OCI-LY3 (cell line): Measurements from ENCODE around the gene TPP1.

Experiments
- EZH2phosphoT487 ChIP-seq: fragments of 200-600 bp; shearing (Covaris generic); IDR thresholded peaks from 2 replicates; pipeline ENCODE4 v1.6.1; 2018; ENCODE audit warnings: antibody characterized with exemption, mixed run types, low read depth
- TF ChIP-seq, protein P1 (sequence below): fragments of 200-600, 300-600 bp; sonication (generic); IDR thresholded peaks from 2 replicates; pipeline ENCODE4 v1.5.1; 2014; ENCODE audit warnings: antibody characterized with exemption, low read length, low read depth

GRCh38 chr11:6620636-6621035, 1.4 kb upstream of the TPP1 start:
- TF ChIP-seq, protein P1, sequence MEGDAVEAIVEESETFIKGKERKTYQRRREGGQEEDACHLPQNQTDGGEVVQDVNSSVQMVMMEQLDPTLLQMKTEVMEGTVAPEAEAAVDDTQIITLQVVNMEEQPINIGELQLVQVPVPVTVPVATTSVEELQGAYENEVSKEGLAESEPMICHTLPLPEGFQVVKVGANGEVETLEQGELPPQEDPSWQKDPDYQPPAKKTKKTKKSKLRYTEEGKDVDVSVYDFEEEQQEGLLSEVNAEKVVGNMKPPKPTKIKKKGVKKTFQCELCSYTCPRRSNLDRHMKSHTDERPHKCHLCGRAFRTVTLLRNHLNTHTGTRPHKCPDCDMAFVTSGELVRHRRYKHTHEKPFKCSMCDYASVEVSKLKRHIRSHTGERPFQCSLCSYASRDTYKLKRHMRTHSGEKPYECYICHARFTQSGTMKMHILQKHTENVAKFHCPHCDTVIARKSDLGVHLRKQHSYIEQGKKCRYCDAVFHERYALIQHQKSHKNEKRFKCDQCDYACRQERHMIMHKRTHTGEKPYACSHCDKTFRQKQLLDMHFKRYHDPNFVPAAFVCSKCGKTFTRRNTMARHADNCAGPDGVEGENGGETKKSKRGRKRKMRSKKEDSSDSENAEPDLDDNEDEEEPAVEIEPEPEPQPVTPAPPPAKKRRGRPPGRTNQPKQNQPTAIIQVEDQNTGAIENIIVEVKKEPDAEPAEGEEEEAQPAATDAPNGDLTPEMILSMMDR, result no peak
- no peak for TF ChIP-seq EZH2phosphoT487
